T-helper 2 cell treated with Interferon-gamma antibody and Interleukin-4, amounts not matched to agents 5 μg/mL and 100 μg/mL, for 36 hours (primary cell): Measurements from ENCODE around the gene NOM1.

ENCODE experiments used
- DNase-seq: peaks from one replicate; pipeline ENCODE4 v3.0.0; 2021; ENCODE audit warnings: low spot score
- H3K27ac Mint-ChIP-seq: one replicate; pipeline ENCODE4 v1.8.0; 2021; ENCODE audit warnings: mild to moderate bottlenecking, mixed read lengths
- H3K27me3 Mint-ChIP-seq: one replicate; pipeline ENCODE4 v1.8.0; 2021; ENCODE audit warnings: low read depth, mixed read lengths
- H3K36me3 Mint-ChIP-seq: one replicate; pipeline ENCODE4 v1.8.0; 2021; ENCODE audit warnings: low read depth, mixed read lengths
- H3K4me1 Mint-ChIP-seq: one replicate; pipeline ENCODE4 v1.8.0; 2021; ENCODE audit warnings: low read depth, mixed read lengths
- H3K4me3 Mint-ChIP-seq: one replicate; pipeline ENCODE4 v1.8.0; 2022; ENCODE audit warnings: mild to moderate bottlenecking, moderate library complexity, mixed read lengths
- H3K9me3 Mint-ChIP-seq: one replicate; pipeline ENCODE4 v1.8.0; 2021; ENCODE audit warnings: mixed read lengths

NOM1 gene

DNA sequence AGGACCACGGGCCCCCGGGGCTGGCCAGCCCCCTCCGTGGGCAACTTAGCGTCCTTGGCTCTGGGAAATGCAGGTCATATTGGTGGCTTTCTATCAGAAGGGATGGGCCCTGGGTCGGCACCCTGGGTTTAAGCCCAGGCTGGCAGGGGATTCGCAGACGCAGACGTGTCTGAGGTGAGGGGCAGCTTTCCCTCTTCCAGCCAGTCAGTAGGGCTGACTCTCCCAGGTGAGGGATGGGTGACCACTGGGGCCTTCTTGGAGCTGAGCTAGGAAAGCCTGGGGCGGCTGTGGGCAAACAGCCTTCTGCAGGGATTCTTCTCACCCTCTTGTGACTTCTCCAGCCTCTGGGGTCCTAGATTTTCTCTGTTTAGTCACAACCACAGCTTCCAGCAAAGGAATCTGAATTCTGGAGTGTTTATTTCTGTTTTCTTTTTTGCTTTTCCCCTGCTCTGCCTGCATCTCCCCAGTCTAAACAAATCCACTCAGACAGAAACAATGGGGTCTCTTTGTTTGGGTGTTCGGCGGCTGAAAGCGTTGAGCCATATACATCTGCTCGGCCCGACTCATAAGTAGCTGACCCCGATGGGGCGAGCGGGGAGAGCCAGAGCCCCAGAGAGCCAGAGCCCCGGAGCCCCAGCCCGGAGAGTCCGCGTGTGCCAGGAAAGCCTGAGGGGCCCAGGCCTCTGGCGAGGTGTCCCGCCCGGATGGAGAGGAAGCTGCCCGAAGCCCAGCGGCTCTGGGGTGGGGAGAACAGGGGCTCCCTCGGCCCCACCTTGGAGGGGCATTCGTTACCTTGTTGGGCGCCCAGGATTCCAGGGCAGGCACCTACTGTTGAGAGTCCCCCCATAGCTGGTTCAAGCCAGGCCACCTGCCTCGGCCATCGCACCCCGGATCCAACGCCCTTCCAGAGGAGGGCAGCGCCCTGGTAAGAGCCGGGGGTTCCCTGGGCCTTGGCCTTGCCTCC lies 59.0 kb downstream of the NOM1 start:
- no peak for DNase-seq
- Mint-ChIP-seq H3K4me1 (peaks cover 8% of the 10 kb centered on the region), H3K36me3 (no peaks in the 10 kb centered on the region), H3K27me3 (peaks cover 78% of the 10 kb centered on the region), H3K27ac (no peak overlapping the region), H3K9me3 (no peaks in the 10 kb centered on the region), H3K4me3 (peak overlapping the region; percentile 5)

DNA sequence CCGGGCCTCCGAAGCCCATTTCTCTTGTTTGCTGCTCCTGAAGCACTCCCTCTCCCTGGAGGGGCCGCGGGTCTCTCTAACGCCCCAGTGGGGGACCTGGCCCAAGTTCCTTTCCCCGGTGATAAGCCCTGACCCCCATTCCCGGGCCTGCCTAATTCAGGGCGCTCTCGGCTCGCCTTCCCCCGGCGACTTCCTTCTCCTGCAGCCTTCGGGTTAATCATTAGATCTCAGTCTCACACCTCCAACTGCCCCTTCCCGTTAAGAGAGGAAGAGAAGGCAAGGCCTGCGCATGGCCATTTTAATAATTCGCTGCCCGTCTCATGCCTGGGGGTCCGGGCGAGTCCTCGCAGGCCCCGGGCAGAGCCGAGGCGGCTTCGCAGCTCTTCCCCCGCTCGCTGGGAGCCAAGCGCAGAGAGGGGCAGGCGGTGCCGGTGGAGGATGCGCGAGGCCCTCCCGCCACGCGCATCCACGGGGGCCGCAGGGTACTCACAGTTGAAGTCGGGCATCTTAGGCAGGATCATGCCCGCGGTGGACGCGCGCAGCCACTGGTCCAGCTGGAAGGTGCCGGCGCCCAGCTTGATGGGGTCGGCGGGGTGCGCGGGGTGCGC lies 59.8 kb downstream of the NOM1 start:
- no peak for DNase-seq
- no peaks in the 10 kb centered on the region for H3K9me3 Mint-ChIP-seq
- H3K27ac Mint-ChIP-seq, result no peak overlapping the region
- H3K4me3 Mint-ChIP-seq, result peak overlapping the region; percentile 34
- H3K4me1 Mint-ChIP-seq, result peaks cover 8% of the 10 kb centered on the region
- peaks cover 80% of the 10 kb centered on the region for H3K27me3 Mint-ChIP-seq
- H3K36me3 Mint-ChIP-seq, result no peaks in the 10 kb centered on the region

DNA sequence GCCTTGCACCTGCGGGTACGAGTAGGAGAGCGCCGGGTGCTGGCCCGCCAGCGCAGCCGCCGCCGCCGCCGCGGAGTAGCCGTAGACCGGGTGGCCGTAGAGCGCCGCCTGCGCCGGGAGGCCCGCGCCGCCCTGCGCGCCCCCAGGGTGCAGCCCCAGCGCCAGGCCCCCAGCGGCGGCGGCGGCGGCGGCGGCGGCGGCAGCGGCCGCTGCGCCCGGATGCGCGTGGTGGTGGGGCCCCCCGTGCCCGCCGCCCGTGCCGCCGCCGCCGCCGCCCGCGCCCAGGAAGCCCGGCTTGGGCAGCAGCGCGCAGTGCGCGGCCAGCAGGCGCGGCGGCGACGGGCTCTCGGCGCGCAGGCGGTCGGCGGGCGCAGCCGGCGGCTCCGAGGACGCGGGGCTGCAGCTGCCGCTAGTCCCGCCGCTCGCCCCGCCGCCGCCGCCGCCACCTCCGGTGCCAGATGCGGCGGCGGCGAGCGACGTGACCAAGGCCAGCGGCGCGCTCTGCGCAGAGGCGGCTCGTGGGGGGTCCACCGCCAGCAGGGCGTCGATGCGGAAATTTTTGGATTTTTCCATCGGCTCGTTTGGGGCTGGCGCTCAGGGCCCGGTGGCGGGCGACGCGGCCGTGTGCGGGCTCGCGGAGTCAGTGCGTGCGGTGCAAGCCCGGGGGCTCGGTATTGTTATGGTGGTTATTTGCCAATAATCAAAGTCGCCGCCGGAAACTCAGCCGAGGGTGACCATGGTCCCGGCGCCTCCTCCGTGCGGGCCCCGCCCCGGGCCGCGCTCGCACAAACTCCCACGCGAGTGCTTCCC lies 60.5 kb downstream of the NOM1 start:
- Mint-ChIP-seq H3K27me3 (peaks cover 80% of the 10 kb centered on the region), H3K9me3 (no peaks in the 10 kb centered on the region)

DNA sequence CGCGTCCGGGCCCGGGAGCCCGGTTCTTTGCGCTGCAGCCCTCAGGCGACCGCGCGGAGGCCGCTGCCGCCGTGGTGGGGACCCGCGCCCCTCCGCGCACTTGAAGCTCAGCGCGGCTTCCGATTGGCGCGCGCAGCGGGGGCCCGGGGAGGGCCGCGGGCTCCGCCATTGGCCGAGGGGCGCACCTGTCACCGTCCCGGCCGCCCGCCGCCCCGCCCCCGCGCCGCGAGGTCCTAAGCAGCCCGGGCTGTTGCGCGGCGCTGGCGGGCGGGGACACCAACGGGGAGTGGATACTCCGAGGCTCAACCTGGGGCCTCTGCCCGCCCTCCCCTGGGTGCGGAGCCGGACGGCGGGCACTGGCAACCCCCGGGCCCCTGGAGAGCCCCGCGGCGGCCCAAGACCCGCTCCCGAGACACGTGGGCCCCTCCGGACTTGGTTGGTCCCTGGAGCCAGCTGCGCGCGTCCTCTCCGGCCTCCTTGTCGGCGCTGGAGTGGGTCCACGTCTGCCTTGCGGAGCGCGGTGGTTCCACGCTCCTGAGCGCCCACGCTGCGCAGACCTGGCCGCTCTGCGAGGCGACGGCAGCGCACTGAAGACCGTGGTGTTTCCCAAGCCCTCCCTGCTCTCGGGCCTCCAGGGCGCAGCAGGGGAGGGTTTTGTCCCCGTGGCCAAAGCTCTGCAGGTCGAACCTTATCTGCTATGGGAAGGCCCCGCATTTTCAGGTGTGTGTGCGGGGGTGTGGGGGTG lies 61.2 kb downstream of the NOM1 start, which contains the start of gene MNX1:
MNX1 (minus strand) TSS at position 76 of the 745 bp plus-strand sequence. CDS start 313 bp downstream, outside the sequence.
- H3K9me3 Mint-ChIP-seq, result no peaks in the 10 kb centered on the region
- H3K27ac Mint-ChIP-seq, result no peak within 1 kb of the TSS
- peak within 1 kb of the TSS; percentile 61 for H3K4me3 Mint-ChIP-seq
- peak; percentile 47 for DNase-seq
- H3K4me1 Mint-ChIP-seq, result peaks cover 8% of the 10 kb centered on the region
- H3K36me3 Mint-ChIP-seq, result no peaks in the 10 kb centered on the region
- peaks cover 84% of the 10 kb centered on the region for H3K27me3 Mint-ChIP-seq

More for the DNA sequence above, 60.5 kb downstream of the NOM1 start:
- Mint-ChIP-seq H3K4me1 (peaks cover 8% of the 10 kb centered on the region), H3K36me3 (no peaks in the 10 kb centered on the region), H3K4me3 (peak overlapping the region; percentile 34), H3K27ac (no peak overlapping the region)
- DNase-seq, result no peak

DNA sequence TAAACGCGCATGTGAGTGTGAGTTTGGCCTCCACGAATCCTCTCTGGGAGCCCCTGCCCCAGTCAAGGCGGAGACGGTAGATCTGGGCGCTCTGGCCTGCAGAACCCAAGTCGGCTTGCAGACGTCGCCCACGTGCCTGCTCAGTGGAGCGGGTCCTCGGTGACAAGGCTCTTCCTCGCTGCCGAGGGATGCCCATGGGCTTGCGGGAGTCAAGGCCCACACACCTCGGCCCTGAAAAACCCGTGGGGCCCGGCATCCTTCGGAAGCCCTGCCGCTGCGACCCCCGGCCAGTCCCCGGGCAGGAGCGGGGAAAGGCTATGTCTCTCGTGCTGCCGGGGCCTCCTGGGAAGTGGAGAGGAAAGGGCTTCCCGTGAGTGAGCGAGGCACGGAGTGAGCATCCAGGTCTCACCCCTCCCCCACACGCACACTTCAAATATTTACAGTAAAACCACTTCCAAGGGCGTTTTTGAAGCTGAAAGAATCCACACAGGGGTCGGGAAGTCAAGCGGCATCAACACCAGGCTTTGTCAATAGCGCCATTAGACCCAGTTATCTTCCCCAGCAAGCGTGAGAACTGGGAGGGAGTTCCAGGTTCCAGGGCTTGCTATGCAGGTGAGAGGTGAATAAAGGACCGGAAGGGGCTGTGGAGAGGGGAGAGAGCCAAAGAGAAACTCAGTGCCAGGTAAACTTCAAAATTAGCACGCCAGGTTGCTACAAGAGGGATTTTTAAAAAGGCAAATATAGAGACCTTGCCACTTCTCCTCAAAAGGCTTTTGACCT lies 62.0 kb downstream of the NOM1 start:
- Mint-ChIP-seq H3K36me3 (no peaks in the 10 kb centered on the region), H3K27ac (no peak overlapping the region), H3K9me3 (no peaks in the 10 kb centered on the region), H3K4me1 (peaks cover 13% of the 10 kb centered on the region), H3K4me3 (peak overlapping the region; percentile 61), H3K27me3 (peaks cover 84% of the 10 kb centered on the region)
- no peak for DNase-seq

DNA sequence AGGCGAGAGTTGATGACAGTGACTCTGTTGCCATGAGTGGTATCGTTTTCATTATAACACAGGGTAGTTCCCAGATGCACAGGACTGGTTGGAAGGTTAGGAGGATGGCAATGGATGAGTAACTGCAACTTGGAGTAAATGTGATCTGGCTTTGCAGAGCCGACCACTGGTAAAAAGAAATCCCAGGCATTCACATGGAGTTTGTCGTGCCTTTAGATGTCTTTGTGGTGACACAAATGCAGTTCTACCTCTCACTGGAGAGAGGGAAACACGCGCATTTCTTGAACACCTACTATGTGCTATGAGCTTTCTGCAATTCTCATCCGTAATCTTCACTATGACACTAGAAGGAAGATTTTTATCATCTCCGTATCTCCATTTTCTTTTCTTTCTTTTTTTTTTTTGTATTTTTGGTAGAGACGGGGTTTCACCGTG lies 62.6 kb downstream of the NOM1 start:
- H3K9me3 Mint-ChIP-seq, result no peaks in the 10 kb centered on the region
- H3K36me3 Mint-ChIP-seq, result no peaks in the 10 kb centered on the region
- peaks cover 15% of the 10 kb centered on the region for H3K4me1 Mint-ChIP-seq
- H3K27me3 Mint-ChIP-seq, result peaks cover 84% of the 10 kb centered on the region
- no peak for DNase-seq
- H3K27ac Mint-ChIP-seq, result no peak overlapping the region
- H3K4me3 Mint-ChIP-seq, result no peak overlapping the region

DNA sequence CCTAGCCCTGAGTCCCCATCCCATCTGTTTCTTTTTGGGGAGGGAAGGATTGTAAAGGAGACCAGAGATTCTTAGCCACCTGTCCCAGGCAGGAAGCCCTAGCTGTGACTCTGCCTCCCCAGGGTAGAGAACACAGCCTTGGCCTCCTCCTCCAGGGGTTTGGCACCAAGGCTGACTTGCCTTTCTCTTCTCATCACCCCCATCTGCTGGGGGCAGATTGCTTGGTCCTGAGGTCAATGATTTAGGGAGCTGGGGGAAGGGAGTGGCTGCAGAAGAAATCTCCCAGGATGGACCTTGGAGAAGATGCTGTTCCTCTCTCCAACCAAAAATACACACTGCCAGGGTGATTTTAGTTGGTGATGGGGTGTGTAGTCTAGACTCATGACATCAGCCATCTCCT lies 63.6 kb downstream of the NOM1 start:
- Mint-ChIP-seq H3K4me1 (peaks cover 15% of the 10 kb centered on the region), H3K27me3 (peaks cover 82% of the 10 kb centered on the region), H3K36me3 (no peaks in the 10 kb centered on the region), H3K4me3 (no peak overlapping the region), H3K9me3 (no peaks in the 10 kb centered on the region), H3K27ac (no peak overlapping the region)
- no peak for DNase-seq

DNA sequence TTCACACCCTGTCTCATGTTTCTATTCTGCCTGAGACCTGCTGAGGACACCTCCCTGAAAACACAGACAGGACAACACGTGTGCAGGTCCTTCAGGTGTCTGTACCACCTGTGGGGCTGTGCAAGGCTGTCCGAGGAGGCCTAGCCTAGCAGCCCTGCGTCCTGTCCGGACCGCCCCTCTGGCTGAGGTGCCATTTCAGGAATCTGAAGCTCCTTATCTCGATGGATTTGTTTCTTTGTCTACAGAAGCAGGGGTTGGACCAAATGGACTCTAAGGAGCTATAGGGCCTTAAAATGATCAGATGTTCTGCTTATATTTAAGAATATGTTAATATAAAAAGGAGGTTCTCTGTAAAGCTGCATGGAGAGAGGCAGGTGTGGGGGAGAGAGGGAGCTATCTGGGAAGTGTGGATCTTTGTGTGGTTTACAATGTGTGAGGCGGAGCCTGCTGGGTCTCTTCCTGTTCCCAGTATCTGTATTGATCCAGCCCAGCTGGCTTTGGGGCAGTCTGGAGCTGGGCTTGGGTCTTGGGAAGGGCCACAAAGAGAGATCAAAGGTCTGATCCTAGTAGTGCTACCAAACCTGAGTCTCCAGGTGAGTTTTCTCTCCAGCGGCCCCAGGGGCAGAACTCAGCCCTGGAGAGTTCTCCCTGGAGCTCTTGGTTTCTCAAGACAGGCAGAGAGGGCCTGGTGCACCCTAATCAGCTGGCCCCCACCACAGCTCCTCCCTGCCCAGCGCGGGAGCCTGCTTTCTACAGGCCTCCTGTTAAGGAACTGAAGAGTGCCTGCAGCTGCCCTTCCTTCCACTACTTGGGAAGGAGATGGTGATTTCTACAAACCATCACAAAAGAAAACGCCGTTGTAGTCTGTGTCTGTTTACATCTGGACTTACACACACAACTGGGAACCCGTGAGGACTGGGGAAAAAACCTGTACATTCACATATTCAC lies 64.4 kb downstream of the NOM1 start:
- Mint-ChIP-seq H3K4me1 (peaks cover 19% of the 10 kb centered on the region), H3K4me3 (no peak overlapping the region), H3K27ac (no peak overlapping the region), H3K36me3 (no peaks in the 10 kb centered on the region), H3K27me3 (peaks cover 81% of the 10 kb centered on the region), H3K9me3 (no peaks in the 10 kb centered on the region)
- no peak for DNase-seq

DNA sequence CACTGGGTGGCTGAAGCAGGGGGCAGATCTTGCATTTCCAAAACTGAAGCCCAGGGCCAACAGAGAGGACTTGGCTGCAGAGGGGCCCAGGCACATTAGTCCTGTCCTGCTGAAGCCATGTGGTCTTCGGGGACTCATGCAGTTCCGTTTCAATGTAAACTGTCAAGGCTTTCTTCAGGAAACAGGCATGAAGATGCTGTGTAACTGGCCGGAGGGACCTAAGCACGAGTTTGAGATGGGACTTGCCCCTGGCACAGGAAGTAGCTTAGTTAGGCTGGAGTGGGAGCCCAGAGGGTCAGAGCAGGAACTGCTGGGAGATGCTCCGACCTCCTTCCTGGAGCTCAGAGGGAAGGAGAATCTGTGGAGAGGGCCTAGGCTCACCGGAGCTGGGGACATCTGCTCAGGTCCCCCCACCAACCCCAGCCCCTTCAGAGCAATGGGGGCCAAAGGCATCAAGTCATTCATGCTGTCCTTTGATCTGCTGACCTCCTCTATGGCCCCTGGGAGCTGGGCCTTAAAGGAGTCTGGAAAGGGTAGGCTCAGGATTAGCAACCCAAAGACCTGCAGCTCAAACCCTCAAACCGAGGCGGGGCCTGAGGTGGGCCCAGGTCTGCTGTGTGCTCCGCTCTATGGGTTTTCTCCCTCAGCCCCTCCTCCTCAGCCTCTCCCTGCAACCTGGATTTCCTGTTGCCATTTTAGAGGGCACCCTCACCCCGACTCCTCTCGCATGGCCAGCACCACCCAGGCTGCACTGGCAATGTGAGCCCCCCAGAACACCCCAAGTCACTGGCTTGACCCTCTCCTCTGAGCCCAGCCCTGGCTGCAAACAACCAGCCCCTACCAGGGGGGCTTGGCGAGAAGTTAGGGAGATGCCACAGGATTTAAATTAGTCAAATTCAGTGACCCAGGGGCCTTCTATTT lies 65.4 kb downstream of the NOM1 start:
- peaks cover 16% of the 10 kb centered on the region for H3K4me1 Mint-ChIP-seq
- H3K4me3 Mint-ChIP-seq, result no peak overlapping the region
- H3K27ac Mint-ChIP-seq, result no peak overlapping the region
- H3K36me3 Mint-ChIP-seq, result no peaks in the 10 kb centered on the region
- no peak for DNase-seq
- H3K9me3 Mint-ChIP-seq, result no peaks in the 10 kb centered on the region
- peaks cover 81% of the 10 kb centered on the region for H3K27me3 Mint-ChIP-seq

DNA sequence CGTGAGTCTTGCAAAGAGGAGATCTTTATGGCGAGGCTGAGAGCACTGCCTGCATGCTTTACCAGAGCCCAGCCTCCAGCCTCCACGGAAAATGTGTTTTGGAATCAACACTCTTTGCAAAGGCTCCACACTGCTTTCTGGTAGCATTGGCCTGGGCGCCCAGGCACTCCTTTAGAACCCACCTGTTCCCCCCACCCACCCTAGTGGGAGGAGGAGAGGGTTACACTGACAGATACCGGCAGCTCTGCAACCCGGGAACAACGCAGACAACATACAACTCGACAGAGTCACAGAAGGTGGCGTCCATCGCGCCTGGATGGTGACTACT lies 66.5 kb downstream of the NOM1 start:
- no peak overlapping the region for H3K4me3 Mint-ChIP-seq
- H3K27me3 Mint-ChIP-seq, result peaks cover 87% of the 10 kb centered on the region
- H3K36me3 Mint-ChIP-seq, result no peaks in the 10 kb centered on the region
- no peaks in the 10 kb centered on the region for H3K9me3 Mint-ChIP-seq
- peaks cover 16% of the 10 kb centered on the region for H3K4me1 Mint-ChIP-seq
- H3K27ac Mint-ChIP-seq, result no peak overlapping the region
- DNase-seq, result no peak

DNA sequence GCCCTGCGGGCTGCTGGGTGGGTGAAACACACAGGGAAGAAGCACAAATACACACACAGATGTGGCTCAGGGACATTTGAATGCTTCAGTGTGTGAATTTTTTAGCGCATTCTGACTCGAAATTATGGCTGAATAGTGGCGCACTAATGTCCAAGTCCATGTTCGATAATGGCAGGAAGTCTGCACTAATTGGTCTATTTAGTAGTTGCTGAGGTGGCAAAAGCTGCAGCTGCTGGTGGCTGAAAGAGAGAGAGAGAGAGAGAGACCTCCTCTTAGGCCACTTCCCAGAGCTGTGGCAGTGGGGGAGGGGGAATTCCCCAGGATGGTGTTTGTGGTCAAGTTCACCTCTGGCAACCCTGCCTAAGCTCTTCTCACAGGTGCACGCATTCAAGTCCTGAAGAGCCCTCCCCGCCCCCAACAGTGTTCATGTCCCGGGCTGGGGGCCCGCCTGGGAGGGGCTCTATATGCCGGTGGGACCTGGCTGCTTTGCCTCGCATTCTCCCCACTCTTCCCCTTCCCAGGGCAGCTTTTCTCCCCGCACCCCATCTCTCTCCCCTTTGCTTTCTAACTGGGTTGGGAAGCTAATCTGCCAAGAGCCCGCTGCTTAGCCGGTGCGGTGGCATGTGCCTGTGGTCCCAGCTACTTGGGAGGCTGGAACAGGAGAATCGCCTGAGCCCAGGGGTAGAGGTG lies 67.0 kb downstream of the NOM1 start:
- Mint-ChIP-seq H3K4me1 (peaks cover 16% of the 10 kb centered on the region), H3K27me3 (peaks cover 83% of the 10 kb centered on the region), H3K4me3 (no peak overlapping the region), H3K27ac (no peak overlapping the region), H3K9me3 (no peaks in the 10 kb centered on the region), H3K36me3 (no peaks in the 10 kb centered on the region)
- peak; percentile 24 for DNase-seq
